HL-60/S4 treated with retinoic acid at 250 ng/mL for 4 days and 3 days (cell line): Measurements from ENCODE around the gene AK8.

Source experiments
- in situ Hi-C: fragments of 300-500 bp; cut with MboI; formaldehyde crosslinking; loops from 2 replicates; pipeline ENCODE4 v1.7.0; 2022; ENCODE audit warnings: low sequenced_read_pairs

The AK8 gene

GRCh38 chr9:132861666-132862065, 16.4 kb downstream of the AK8 start:
- in situ Hi-C loops = no loop called here

GRCh38 chr9:132858751-132859150, 19.3 kb downstream of the AK8 start:
- in situ Hi-C loops = no loop called here

GRCh38 chr9:132857616-132858342, 20.3 kb downstream of the AK8 start:
- in situ Hi-C loops = no loop called here

GRCh38 chr9:132857031-132857430, 21.1 kb downstream of the AK8 start:
- in situ Hi-C loops = no loop called here

- in situ Hi-C loops = no loop called here
Observed at GRCh38 chr9:132855904-132856303, 22.2 kb downstream of the AK8 start.

- in situ Hi-C loops = no loop called here
Observed at GRCh38 chr9:132854832-132855231, 23.3 kb downstream of the AK8 start.

GRCh38 chr9:132853482-132853881, 24.6 kb downstream of the AK8 start:
- in situ Hi-C loops = no loop called here

GRCh38 chr9:132849185-132849706, 28.8 kb downstream of the AK8 start:
- in situ Hi-C loops = no loop called here

GRCh38 chr9:132846918-132847515, 31.1 kb downstream of the AK8 start:
- in situ Hi-C loops = no loop called here

- in situ Hi-C loops = no loop called here
Observed at GRCh38 chr9:132846109-132846917, 31.8 kb downstream of the AK8 start.

- in situ Hi-C loops = no loop called here
Observed at GRCh38 chr9:132842124-132843044, 35.7 kb downstream of the AK8 start.

- in situ Hi-C loops = no loop called here
Observed at GRCh38 chr9:132840980-132841379, 37.1 kb downstream of the AK8 start.

- in situ Hi-C loops = no loop called here
Observed at GRCh38 chr9:132838291-132838690, 39.8 kb downstream of the AK8 start.

GRCh38 chr9:132837501-132838286, 40.4 kb downstream of the AK8 start:
- in situ Hi-C loops = no loop called here

GRCh38 chr9:132834343-132834742, 43.7 kb downstream of the AK8 start:
- in situ Hi-C loops = no loop called here

GRCh38 chr9:132833550-132834121, 44.4 kb downstream of the AK8 start:
- in situ Hi-C loops = no loop called here

GRCh38 chr9:132832171-132832881, 45.8 kb downstream of the AK8 start:
- in situ Hi-C loops = no loop called here

- in situ Hi-C loops = no loop called here
Observed at GRCh38 chr9:132828201-132828770, 49.8 kb downstream of the AK8 start.
